SK-MEL-5 (cell line): ENCODE measurements around the gene PEDS1. TPM values are rescaled to one million over a fixed set of nuclear protein-coding genes. Genes with fewer than 3 reads are reported as not detected.
A peak's percentile ranks its signal among the peaks of the same experiment; 100 is the strongest.
"Not testable (repeated sequence)": the region's sequence is repeated elsewhere in the genome, so short reads cannot be mapped to it uniquely, and the experiment has no call there.

Experiments
- DNase-seq: peaks from one replicate; pipeline ENCODE4 v3.0.0-alpha.2; 2016; ENCODE audit warnings: low read depth, low spot score
- in situ Hi-C: cut with HindIII; loops from 2 replicates; pipeline ENCODE4 v1.10.0; 2016; ENCODE audit warnings: low sequenced_read_pairs, high pct_unique_total_duplicates, low pct_unique_long_range_greater_than_20kb
- total RNA-seq: library from RNA; depleted of rRNA; stranded (reverse); fragments of >200 nt; shearing (Covaris generic); gene quantifications from 2 replicates; pipeline ENCODE4 v1.2.3, GENCODE V29; 2014

The PEDS1 gene
- total RNA-seq, 1 experiment from 2014 or later = 41.1 TPM

- in situ Hi-C loops = no loop called here
Observed at GRCh38 chr20:50175938-50176933, 22.7 kb upstream of the PEDS1 start.

GRCh38 chr20:50174456-50174855, 20.9 kb upstream of the PEDS1 start:
- in situ Hi-C loops = no loop called here
- no peak for DNase-seq

More at GRCh38 chr20:50175938-50176933, 22.7 kb upstream of the PEDS1 start:
- DNase-seq = no peak

GRCh38 chr20:50172347-50173013, 19.0 kb upstream of the PEDS1 start:
- no peak for DNase-seq
- in situ Hi-C loops = no loop called here

GRCh38 chr20:50170549-50171220, 17.2 kb upstream of the PEDS1 start:
- in situ Hi-C loops = no loop called here
- DNase-seq = no peak

GRCh38 chr20:50169329-50169823, 15.9 kb upstream of the PEDS1 start:
- peak; percentile 87 for DNase-seq
- in situ Hi-C loops = no loop called here

GRCh38 chr20:50165684-50166554, 12.4 kb upstream of the PEDS1 start:
- peak; percentile 100 for DNase-seq
- in situ Hi-C loops = no loop called here

- peak; percentile 40 for DNase-seq
- in situ Hi-C loops = no loop called here
Observed at GRCh38 chr20:50163570-50164317, 10.2 kb upstream of the PEDS1 start.

GRCh38 chr20:50161494-50161893, 8.0 kb upstream of the PEDS1 start:
- in situ Hi-C loops, DNase-seq: not testable (repeated sequence)

- in situ Hi-C loops = no loop called here
- DNase-seq = no peak
Observed at GRCh38 chr20:50153153-50153499, 397 bp downstream of the PEDS1 start.

- DNase-seq = no peak
- in situ Hi-C loops = no loop called here
Observed at GRCh38 chr20:50152394-50153152, 950 bp downstream of the PEDS1 start.

GRCh38 chr20:50151034-50151743, 2.3 kb downstream of the PEDS1 start:
- in situ Hi-C loops = no loop called here
- no peak for DNase-seq

- no peak for DNase-seq
- in situ Hi-C loops = no loop called here
Observed at GRCh38 chr20:50149481-50150254, 3.9 kb downstream of the PEDS1 start.

GRCh38 chr20:50146732-50147662, 6.5 kb downstream of the PEDS1 start:
- in situ Hi-C loops = no loop called here

GRCh38 chr20:50146214-50146613, 7.3 kb downstream of the PEDS1 start:
- DNase-seq = no peak
- in situ Hi-C loops = no loop called here

More at GRCh38 chr20:50146732-50147662, 6.5 kb downstream of the PEDS1 start:
- DNase-seq = peak; percentile 26
